GM06990 (cell line): ENCODE data around the gene ATOSB.

ENCODE experiments used
- DNase-seq: peaks from one replicate; pipeline ENCODE4 v3.0.0-alpha.2; 2011; ENCODE audit not compliant: insufficient read length; ENCODE audit errors: extremely low read depth
- H3K27me3 ChIP-seq: replicated peaks from 2 replicates; pipeline ENCODE4 v1.6.0; 2011; ENCODE audit warnings: low read length; ENCODE audit not compliant: control insufficient read depth, insufficient read depth
- H3K36me3 ChIP-seq: 2 replicates; pipeline ENCODE4 v1.5.1; 2011; ENCODE audit warnings: low read length; ENCODE audit not compliant: control insufficient read depth, insufficient read depth
- H3K4me3 ChIP-seq: replicated peaks from 2 replicates; pipeline ENCODE4 v1.5.1; 2011; ENCODE audit warnings: low read depth, mild to moderate bottlenecking, control low read depth, low read length
- CTCF ChIP-seq: IDR thresholded peaks from 2 replicates; pipeline ENCODE4 v1.5.1; 2011; ENCODE audit warnings: low read length, control low read depth, mild to moderate bottlenecking, inconsistent platforms; ENCODE audit not compliant: insufficient read depth, poor library complexity, severe bottlenecking

The ATOSB gene

DNA sequence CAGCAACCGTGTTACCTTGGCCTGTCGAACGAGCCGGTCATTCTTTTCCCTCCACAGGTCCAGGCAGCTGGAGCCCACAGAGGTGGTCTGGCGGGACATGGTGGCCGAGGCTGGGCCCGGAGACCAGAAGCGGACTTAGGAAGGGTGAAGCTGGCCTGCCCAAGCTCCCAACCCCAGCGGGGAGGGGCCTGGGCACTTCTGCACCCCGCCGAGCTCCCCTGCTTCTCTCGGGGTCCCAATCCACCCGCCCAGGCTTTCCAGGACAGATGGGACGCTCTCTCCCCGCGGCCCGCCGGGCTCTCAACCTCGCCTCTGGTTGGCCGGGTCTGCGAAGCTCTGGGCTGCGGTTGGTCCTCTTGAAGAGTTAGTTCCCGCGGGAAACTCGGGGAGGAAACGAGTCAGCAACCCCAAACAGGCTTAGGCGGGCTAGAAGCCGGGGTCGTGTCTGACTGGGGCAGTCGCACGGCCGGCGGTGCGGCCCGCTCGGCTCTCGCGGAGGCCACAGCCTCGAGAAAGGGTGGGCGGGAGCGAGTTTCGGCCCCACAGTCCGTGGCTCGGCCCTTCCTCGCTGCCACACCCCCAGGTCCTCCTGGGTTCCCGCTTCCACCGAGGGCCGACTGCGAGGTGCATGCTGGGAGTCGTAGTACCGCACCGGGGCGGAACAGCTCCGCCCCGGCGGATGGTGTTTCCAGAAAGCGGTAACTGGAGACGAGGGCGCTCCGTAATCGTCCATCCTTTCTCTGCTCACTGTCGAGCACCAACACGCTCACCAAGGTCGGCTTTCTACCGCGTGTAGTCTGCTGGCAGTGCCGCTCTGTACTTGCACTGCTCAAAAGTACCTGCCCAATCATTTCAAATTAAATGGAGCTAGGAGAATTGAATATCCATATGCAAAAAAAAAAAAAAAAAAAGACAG, 36.0 kb downstream of the ATOSB start, which contains the start of gene FANCG:
Gene FANCG (minus strand): TSS at position 517 of the 916 bp plus-strand sequence. CDS start 418 bp downstream, at position 99.
- H3K4me3 ChIP-seq, result peak within 1 kb of the TSS; percentile 91
- no peak for TF ChIP-seq CTCF
- peak; percentile 94 for DNase-seq
- no peaks in the 10 kb centered on the region for H3K27me3 ChIP-seq
- H3K36me3 ChIP-seq, result peaks cover 1% of the 10 kb centered on the region

- H3K4me3 ChIP-seq, result peak overlapping the region; percentile 91
- no peaks in the 10 kb centered on the region for H3K27me3 ChIP-seq
- TF ChIP-seq CTCF, result no peak
- DNase-seq, result no peak
- peaks cover 6% of the 10 kb centered on the region for H3K36me3 ChIP-seq
These were observed 36.6 kb downstream of the ATOSB start for GRCh38 chr9:35079041-35079425.

DNA sequence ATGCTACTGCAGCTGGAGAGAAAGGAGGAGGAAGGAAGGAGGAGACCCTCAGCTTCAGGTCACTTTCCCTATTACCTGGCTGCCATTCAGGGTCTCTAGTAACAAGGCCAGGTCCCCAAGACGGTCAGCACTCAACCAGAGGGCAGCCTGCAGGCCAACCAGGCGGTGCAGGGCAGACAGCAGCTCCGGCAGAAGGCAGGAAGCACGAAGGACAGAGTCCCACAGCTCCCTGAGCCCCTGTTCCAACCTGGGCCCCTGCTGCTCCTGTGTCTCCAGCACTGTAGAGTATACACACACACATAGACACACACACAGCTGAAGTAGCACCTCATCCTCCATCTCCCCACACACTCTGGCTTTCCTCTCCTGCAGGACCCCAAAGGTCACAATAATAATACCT, 37.6 kb downstream of the ATOSB start:
- no peak for TF ChIP-seq CTCF
- Histone ChIP-seq H3K27me3 (no peaks in the 10 kb centered on the region), H3K4me3 (peak overlapping the region; percentile 91), H3K36me3 (peaks cover 10% of the 10 kb centered on the region)
- no peak for DNase-seq

GRCh38 chr9:35076848-35077247, 38.8 kb downstream of the ATOSB start:
- TF ChIP-seq CTCF, result no peak
- no peak overlapping the region for H3K4me3 ChIP-seq
- no peak for DNase-seq
- H3K27me3 ChIP-seq, result no peaks in the 10 kb centered on the region
- H3K36me3 ChIP-seq, result peaks cover 10% of the 10 kb centered on the region

DNA sequence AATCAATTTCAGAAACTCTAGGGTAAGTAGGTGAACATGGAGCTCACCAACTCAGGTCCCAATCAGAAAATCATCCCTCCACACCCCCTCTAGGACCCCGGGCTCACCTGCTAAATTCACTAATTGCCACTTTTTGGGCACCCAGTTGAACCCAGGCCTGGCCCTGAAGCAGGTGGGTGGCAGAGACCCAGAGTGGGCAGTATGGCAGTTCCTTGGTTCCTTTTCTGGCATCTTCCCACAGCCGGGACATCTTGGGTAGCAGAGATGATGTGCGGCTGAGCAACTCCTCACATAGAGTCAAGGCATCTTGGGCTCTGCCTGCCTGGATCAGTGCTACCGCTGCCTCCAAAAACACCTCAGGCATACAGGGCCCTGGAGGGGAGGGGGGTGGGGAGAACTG, 40.3 kb downstream of the ATOSB start:
- Histone ChIP-seq H3K36me3 (peaks cover 10% of the 10 kb centered on the region), H3K27me3 (no peaks in the 10 kb centered on the region), H3K4me3 (no peak overlapping the region)
- no peak for DNase-seq
- TF ChIP-seq CTCF, result no peak
